Left lobe of liver (tissue), 2 donors: ENCODE results near the gene CDH24. TPM values are rescaled to one million over a fixed set of nuclear protein-coding genes. Genes with fewer than 3 reads are reported as not detected.
"Not testable (repeated sequence)": the region's sequence is repeated elsewhere in the genome, so short reads cannot be mapped to it uniquely, and the experiment has no call there.

ENCODE experiments used
- ATAC-seq: fragments of 200-7000 bp; cut with Tn5 transposase; one replicate; pipeline ENCODE4 v1.9.1; 2020; ENCODE audit warnings: mild to moderate bottlenecking, moderate library complexity
- DNase-seq: peaks from one replicate; pipeline ENCODE4 v3.0.0-alpha.2; 2020; ENCODE audit warnings: low spot score
- total RNA-seq: library from RNA; stranded (reverse); gene quantifications from one replicate; pipeline ENCODE4 v1.2.1, GENCODE V29; 2021
- donor health status: DM: no; HTN: no; CAD: no; lungs with moderate emphysema.
- donor health status: DM: no; HTN: yes; CAD: no.

Gene CDH24
- total RNA-seq, 1 donor from 2014 or later, result 0.43 TPM

DNA sequence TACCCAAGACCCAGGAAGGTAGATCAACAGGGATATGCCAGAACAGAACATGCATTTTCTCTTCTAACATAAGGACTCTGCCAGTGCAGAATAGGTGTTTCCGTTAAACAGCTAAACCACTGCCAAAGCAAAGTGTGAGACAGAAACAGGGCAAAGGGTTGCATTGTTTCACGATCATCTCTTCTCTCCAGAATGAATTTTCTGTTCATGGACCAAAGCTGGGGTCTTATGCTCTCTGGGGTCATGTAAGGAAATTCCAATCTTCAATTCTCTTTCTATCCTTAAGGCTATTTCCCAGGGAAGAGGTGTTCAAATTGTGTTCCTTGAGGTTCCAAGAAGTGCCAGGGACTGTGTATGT is 33.5 kb downstream of the CDH24 start:
- ATAC-seq, result no peak
- DNase-seq, result no peak

DNA sequence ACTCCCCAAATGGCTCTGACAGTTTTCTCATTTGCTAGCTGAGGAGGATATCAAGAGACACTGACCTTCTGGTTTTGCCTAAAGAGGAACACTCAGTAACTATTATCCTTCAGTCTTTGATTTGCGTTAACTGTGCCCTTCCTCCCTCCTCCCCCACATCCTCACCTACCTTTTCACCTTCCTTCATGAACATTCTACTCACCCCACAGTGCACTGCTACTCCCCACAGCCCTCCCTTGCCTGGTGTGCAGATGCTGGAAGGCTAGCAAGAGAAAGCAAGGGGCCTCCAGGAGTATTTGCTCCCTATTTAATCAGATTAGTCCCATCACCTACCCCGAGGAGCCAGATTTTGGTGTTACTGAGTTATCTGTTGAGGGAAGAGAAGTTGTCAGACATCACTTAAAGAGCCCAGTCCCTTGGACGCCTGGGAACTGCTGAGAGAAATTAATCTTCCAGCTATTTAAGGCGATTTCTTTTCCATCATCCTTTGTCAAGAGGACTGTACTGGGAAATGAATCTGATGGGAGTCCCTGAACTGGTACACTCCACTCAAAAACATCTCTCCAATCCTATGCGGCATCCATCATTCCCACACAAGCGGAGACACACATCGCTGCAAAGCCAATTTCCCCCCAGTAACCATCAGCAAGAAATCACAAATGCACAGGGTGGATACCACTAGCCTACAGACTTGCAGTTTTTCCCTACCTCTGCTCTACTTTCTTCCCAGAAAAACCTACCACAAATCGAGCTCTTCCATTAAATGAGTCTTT is 34.1 kb downstream of the CDH24 start:
- no peak for DNase-seq

DNA sequence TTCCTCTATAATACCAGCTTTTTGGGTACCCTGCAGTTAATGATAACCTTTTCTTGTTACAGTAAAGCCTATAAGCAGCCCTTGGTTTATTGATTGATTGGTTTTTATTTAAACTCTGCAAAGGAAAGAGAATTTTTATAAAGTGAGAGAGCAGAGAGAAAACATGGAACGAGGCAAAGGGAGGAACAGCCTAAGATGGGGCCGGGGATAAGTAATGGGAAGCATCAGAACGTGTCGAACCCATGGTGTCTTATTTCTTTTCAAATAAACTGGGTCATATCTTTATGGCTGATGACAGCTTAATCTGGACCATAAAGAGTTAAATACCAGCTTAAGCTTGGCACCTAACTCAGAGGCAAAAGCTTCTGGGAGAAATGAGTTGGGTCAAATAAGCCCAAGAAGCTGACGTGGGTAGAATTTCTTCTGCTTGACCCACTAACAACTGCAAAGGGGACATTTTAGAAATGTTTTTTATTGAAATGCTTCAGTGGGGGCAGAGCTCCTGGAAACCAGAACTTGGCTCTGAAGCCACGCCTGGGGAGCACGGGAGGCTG is 35.4 kb downstream of the CDH24 start:
- DNase-seq (no peak), ATAC-seq (no peak)

More for the DNA sequence above, 34.1 kb downstream of the CDH24 start:
- ATAC-seq, result no peak

DNA sequence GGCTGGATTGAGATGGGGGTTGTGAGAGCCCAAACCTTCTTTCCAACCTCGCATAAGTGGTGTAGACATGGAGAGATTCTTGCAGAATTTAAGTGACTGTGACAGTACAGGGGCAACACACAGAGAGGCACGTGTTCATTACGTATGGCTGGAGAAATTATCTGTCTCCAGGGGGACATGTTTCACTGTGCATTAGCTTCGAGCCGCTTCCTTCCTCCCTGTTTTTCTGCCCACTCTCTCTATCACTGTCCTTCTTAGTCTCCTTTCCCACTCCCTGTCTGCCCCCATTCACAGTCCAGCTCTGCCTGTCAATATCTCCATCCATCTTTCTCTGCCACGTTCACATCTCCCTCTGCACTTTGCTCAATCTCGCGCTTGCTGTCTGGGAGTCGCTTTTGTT is 35.9 kb downstream of the CDH24 start:
- ATAC-seq (no peak), DNase-seq (no peak)

DNA sequence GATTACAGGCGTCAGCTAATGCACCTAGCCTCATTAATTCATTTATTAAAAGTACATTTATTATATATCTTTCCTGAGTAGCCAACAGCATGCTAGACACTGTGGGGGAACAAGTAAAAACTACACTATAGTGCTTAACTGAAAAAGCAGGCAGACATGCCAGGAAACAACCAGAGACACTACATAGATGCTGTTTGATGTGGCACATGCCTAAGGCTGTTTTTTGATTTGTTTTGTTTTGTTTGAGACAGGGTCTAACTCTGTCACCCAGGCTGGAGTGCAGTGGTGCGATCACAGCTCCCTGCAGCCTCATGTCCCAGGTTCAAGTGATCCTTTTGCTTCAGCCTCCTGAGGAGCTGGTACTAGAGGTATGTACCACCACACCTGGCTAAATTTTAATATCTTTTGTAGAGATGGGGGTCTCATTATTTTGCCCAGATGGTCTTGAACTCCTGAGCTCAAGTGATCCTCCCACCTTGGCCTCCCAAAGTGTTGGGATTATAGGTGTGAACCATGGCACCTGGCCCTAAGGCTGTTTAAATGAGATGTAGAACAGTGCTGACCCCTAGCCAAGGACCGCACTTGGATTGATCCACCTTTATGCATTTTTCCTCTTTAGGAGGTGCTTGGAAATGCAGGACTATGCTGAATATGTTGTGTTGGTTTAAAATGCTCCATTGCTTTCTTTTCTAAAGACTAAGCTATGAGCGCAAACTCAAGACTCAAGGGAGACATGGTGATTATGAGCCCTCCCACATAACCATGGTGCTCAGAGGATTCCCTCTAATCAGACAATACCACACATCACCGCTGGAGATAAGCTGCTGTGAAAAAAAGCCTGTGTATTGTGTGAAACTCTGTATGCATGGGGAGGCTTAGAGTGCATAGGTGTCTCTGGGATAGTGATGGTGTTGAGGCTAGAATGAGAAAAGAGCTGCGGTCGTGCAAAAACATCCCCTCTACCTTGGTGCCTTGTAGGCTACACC is 36.9 kb downstream of the CDH24 start:
- DNase-seq, result no peak
- ATAC-seq, result no peak

DNA sequence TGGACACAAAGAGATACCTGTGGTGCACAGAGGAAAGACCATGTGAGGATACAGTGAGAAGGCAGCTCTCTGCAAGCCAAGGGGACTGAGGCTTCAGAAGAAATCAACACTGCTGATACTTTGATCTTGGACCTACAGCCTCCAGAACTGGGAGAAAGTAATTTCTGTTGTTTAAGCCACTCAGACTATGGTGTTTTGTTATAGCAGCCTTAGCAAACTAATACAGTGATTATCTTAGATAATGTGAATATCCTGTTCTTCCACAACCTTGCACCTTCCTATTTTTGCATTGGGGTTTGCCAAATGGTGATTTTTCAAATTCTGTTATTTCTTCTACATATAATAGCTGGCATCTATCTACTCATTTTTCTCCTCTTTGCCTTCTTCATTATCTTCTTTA is 39.2 kb downstream of the CDH24 start:
- no peak for DNase-seq
- ATAC-seq, result no peak

DNA sequence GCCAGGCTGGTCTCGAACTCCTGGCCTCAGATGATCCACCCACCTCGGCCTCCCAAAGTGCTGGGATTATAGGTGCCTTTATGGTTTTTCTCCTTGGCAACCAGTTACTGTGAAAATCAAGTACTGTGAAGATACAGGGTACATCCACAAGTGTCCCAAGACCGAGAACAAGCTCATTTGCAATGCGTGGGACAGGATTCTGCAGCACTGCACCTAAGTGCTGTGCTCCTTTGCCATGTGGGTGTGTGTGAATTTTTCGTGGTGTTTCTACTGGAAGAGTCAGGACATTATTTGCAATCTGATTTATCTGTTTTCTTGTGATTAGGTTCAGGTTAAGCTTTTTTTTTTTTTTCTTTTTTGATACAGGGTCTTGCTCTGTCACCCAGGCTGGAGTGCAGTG is 40.2 kb downstream of the CDH24 start:
- no peak for ATAC-seq

DNA sequence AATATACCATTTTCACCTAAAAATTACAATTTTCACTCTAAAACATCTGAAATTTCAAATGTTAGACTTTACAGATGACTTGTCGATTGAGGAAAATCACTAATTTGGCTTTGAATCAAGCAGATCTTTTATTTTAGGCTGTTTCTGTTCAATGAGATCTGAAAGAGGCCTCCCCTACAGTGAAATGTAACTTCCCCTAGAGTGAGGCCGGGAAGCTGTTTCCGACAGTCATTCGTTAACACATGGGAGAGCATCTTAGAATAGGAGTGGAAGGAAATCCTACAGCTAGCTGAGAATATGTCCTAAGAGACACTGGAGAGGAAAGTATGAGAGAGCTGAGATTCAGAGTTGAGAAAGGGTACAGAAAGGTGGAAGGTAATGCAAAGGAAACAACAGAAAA is 41.7 kb downstream of the CDH24 start:
- DNase-seq, result no peak
- ATAC-seq, result no peak

More for the DNA sequence above, 40.2 kb downstream of the CDH24 start:
- no peak for DNase-seq

DNA sequence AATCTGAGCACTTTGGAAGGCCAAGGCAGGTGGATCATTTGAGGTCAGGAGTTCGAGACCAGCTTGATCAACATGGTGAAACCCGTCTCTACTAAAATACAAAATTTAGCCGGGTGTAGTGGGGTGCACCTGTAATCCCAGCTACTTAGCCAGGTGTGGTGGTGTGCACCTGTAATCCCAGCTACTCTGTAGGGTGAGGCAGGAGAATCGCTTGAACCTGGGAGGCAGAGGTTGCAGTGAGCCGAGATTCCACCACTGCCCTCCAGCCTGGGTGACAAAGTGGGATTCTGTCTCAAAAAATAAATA is 43.6 kb downstream of the CDH24 start:
- DNase-seq, ATAC-seq: not testable (repeated sequence)

DNA sequence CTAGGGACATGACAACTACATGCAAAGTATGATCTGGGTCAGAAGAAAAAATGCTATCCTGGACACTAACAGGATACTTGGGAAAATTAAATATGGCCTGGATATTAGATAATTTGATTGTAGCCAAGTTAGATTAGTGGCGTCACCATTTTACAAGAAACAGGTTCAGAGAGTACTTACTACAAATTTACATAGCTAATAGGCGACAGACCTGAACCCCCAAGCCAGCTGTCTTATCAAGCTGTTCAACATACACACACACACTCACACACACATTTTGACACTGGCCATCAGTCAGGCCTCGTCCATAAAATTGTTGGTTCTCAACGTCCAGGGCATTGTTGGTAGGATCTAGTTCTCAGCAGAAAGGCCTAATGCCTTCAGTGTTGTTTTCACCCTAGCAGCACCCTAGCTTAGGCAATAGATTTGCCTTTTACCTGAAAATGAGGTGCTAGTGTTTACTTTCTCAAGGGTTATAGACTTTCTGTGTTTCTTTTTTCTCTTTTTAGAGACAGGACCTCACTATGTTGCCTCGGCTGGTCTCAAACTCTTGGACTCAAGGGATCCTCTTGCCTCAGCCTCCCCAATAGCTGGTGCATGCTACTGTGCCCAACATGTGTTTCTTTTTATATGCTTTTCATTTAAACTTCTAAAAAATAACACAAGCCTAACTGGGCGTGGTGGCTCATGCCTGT is 44.1 kb downstream of the CDH24 start:
- no peak for DNase-seq
- no peak for ATAC-seq

DNA sequence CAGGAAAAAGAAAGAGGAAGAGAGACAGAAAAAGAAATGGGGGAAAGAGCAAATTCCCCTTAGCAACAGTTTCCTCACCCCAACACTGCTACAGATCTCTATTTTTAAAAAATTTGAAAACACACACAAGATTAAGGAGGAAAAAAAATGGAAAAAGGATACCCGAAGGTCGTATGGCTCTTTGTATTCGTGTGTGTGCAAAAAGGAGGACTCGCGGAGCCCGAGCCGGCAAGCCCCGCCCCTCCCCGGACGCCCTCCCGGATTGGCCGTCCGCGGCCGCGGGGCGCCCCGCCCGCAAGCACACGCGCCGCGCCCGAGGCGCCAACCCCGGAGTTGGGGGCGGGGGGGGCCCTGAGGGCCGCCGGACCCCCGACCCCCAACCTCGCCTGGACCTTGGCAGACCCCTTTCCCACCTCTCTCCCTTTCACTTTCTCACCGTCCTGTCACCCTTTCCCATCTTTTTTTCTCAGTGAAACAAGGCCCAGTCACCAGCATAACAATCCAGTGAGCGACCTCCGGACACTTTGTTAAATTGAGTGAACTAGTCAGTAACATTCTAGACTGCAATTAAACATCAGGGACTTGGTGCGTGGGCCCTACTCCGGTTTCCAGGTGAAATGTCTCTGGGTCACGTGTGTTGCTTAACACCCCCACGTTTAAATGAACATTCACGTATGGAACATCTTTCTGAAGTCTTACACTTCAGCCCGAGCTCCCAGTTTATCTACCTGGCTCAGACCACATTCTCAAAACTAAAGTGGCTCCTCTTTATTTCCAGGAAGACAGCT is 47.2 kb downstream of the CDH24 start, which contains the start of gene C14orf93:
TSS of gene C14orf93 (minus strand) at position 205 of the 788 bp plus-strand sequence. CDS start 11,120 bp downstream, outside the sequence.
- DNase-seq, result peak; percentile 82
- ATAC-seq, result peak; percentile 72

DNA sequence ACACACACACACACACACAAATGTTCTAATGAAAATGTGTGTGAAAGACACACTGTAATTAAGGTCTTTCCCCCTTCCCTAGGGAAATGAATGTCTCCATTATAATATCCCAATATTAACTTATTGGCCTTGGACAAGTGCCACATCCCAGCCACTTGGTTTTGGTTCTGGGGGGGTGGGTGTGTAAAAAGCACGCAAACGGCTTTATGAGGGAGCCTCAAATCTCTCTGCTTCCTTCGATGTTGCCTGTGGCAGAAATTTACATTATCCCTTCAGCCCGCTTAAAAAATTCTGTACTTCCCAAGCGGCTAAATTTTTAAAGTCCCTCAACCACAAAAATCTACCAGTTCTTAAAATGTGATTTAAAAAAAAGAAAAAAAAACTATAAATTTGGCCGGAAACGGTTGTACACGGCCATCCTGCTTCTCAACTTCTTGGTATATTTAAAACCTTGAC is 47.8 kb downstream of the CDH24 start:
- DNase-seq, result no peak
- no peak for ATAC-seq

DNA sequence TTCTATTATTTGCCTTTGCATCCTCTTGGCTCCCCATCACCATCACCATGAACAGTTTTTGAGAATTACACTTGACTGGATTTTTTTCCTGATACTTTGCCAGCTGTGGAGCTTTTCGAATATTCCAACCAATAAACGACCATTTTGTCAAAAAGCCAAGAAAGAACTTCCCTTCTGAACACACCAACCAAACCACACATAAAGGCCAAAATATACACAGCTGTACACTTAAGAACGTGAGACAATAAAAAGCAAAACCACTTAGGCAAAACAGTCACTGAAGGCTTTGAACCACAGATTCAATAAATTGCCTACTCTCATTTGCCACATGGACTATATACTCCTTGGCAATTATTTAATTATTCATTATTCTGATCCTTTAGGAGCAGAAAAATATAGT is 48.5 kb downstream of the CDH24 start:
- DNase-seq, result no peak
- ATAC-seq, result no peak

DNA sequence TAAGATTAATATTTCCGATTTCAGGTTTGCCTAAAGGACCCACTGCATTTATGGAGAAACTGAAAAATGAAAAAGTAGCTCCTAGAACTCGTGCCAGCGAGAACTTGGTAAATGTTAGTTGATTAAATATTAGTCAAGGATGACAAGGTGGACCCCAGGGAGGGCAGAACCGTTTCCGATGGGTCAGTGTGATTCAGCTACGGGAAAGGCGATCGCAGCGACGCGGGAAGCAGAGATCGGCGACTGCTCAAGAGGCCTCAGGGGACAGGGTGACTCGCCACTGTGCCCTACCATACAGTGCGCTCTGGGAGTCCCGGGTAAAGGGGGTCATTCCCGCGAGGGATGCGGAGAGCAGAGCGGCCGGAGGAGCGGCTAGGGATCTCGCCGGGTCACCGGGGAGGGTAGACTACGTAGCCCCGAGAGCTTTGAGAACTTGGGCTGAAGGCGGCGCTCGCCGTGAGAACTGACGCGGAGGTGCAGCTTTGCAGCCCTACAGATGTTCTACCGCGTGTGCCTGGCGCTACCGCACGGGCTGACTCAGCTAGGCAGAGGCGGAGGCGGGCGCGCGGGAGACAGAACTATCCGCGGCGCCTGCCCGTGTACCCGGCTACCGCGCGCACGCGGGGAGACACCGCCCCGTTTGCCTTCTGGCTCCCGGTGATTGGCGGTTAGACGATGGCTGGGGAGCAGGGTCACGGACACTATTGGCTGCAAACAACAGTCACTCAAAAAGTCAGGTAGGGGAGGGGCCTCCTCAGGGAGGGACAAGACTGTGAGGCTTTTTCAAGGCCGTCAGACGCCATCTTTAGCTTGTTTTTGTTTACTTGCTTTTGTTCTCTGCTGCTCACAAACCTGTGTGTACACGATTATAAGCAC is 50.5 kb downstream of the CDH24 start:
- ATAC-seq, result peak; percentile 96
- peak; percentile 98 for DNase-seq

DNA sequence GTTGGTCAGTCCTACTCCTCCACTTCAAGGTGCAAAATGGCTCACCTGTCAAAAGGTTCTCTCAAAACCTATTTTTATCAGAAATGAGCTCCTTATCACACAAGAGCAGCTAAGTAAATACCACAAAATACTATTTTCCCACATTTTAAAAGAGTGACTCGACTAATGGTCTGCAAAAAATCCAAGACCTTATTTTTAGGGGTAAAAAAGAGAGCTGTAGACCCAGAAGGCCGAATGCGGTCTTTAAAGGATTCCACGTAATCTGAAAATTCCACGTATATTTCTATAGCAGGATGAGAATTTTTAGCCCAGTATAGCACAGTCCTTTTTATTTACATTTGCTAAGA is 51.2 kb downstream of the CDH24 start:
- no peak for DNase-seq
- ATAC-seq, result no peak

DNA sequence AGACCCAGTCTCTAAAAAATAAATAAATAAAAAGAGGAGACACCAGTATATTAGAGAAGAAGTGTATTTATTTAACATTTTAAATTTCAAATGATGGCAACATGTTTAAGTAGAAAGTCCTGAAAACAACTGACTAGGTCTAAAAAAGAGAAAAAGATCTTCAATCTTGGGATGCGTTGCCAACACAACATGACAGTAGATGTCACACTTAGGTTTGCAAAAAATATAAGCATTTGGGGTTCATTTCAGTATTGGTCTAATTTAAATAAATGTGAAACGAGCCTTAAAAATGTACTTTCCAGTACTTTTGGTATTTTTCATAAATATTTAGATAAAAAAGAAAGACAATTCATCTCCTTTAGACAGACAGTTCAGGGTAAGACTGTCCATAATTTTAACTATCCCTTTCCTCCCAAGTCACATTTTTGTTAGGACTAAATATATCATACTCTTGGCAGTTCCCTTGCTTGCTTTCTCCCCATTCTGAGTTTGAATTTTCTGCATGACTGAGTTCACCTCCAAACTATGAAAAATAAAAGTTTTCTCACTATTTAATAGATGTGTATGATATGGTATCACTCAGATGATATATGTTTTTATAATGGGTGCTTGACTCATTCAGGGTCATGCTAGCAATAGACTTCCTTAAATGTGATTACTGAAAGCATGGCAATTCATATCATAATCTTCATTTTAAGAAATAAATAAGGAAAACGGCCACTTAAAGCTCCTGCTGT is 51.7 kb downstream of the CDH24 start:
- ATAC-seq (no peak), DNase-seq (no peak)

DNA sequence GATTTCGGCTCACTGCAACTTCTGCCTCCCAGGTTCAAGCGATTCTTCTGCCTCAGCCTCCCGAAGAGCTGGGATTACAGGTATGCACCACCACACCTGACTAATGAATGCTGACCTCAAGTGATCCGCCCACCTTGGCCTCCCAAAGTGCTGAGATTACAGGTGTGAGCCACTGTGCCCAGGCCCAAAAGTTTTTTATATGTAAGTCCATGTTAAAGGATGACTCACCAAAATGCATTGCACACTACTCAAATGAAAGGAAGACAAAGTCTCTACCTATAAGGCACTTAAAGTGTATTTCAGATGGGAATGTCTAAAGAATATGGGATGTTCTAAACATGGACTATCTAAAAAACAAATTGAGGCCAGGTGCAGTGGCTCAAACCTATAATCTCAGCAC is 53.0 kb downstream of the CDH24 start:
- DNase-seq, ATAC-seq: not testable (repeated sequence)

DNA sequence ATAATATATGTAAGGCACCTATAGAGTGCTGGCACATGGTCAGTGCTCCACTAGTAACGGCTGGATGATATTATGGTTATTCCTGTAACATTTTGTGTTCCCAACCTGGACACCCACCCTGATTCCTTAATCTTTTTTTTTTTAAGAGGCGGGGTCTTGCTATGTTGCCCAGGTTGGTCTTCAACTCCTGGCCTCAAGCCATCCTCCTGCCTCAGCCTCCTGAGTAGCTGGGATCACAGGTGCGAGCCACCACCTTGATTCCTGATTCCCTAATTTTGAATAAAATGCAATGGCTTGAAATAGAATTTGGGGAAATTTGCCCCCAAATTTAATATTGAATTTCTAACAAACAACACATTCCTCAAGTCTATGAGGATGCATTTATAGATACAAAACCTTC is 54.7 kb downstream of the CDH24 start:
- no peak for DNase-seq
- ATAC-seq, result no peak

DNA sequence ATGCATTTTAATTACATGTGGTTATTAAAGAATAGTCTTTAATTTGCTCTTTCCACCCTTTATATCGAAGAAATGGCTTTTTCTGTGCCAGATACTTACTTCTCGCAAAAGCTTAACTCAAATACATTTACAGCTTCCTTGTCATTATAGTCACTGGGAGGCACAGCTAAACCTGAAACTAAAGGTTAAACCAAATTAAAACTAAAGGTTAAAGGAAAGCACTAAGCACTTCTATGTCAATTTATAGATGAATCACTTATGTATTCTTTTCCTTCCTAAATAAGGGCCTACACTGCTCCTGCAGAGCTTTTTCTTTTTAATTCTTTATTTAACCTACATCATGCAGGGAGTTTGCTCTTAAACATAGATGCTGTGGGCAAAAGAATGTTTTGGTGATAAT is 56.5 kb downstream of the CDH24 start:
- DNase-seq (no peak), ATAC-seq (no peak)
